Neural cell (in vitro differentiated cells): ENCODE results near the gene USP36.

Experiments
- CTCF ChIP-seq: fragments of 450-650 bp; IDR thresholded peaks from 2 replicates; pipeline ENCODE4 v1.5.1; 2014; ENCODE audit warnings: antibody characterized with exemption, mild to moderate bottlenecking, moderate library complexity; ENCODE audit not compliant: poor library complexity, severe bottlenecking
- EP300 ChIP-seq: fragments of 450-650 bp; conservative IDR thresholded peaks from 2 replicates; pipeline ENCODE4 v1.6.1; 2014; ENCODE audit warnings: antibody characterized with exemption, mild to moderate bottlenecking, moderate library complexity; ENCODE audit not compliant: poor library complexity, severe bottlenecking
- EZH2 ChIP-seq: fragments of 200-600, 300-800 bp; shearing (Covaris generic), sonication (generic); IDR thresholded peaks from 2 replicates; pipeline ENCODE4 v1.6.1; 2014; ENCODE audit warnings: antibody characterized with exemption, low read length, borderline replicate concordance, mild to moderate bottlenecking; ENCODE audit not compliant: insufficient read depth, poor library complexity, severe bottlenecking
- MXI1 ChIP-seq: fragments of 450-650 bp; conservative IDR thresholded peaks from 2 replicates; pipeline ENCODE4 v1.6.1; 2014; ENCODE audit warnings: antibody characterized with exemption, mild to moderate bottlenecking; ENCODE audit not compliant: poor library complexity, severe bottlenecking
- POLR2AphosphoS5 ChIP-seq: IDR thresholded peaks from 2 replicates; pipeline ENCODE4 v1.6.1; 2012
- TAF1 ChIP-seq: IDR thresholded peaks from 2 replicates; pipeline ENCODE4 v1.6.1; 2012; ENCODE audit warnings: low read depth

GRCh38 chr17:78795861-78796516 lies 44.6 kb downstream of the USP36 start:
- no peak for TF ChIP-seq POLR2AphosphoS5
- no peak for TF ChIP-seq CTCF
- no peak for TF ChIP-seq MXI1
- no peak for TF ChIP-seq EZH2
- no peak for TF ChIP-seq TAF1
- no peak for TF ChIP-seq EP300
